Measurements from ENCODE around the gene WSCD2. TPM values are rescaled to one million over a fixed set of nuclear protein-coding genes. Genes with fewer than 3 reads are reported as not detected.

The WSCD2 gene
- polyA plus RNA-seq, 1 of the 3 experiments (the other 2 are of a cell fraction), result 0.03 TPM

GRCh38 chr12:108169708-108170107, 40.6 kb downstream of the WSCD2 start:
- H3K36me3 ChIP-seq (replicated peaks in 1 of 2; ENCODE audit: control insufficient read depth in 1 of 2, insufficient read depth in 2 of 2, low read length in 1 of 2), result no peaks in the 10 kb centered on the region
- H3K4me2 ChIP-seq, result no peak overlapping the region
- H3K4me1 ChIP-seq (ENCODE audit: control insufficient read depth in 1 of 2, insufficient read depth in 2 of 2, low read depth in 1 of 2, low read length in 1 of 2), result no peaks in the 10 kb centered on the region; a peak in 1 of 4 replicates
- H2AFZ ChIP-seq (ENCODE audit: low read depth), result no peak overlapping the region
- H3K9ac ChIP-seq, result no peak overlapping the region
- WGBS (ENCODE audit: low lambda C conversion rate), result 8% methylated on average over 2 of the region's 2 CpGs
- no peaks in the 10 kb centered on the region for H4K20me1 ChIP-seq (ENCODE audit: insufficient read depth)
- no peak for DNase-seq
- POLR2A ChIA-PET, result no interaction called here
- H3K27me3 ChIP-seq (ENCODE audit: insufficient read depth), result no peaks in the 10 kb centered on the region
- TF ChIP-seq RFX5 (IDR thresholded peaks at IDR 0.05; ENCODE audit: low read length) (no peak), USF2 (IDR thresholded peaks at IDR 0.05; ENCODE audit: borderline replicate concordance, low read depth, low read length) (no peak), ZBTB33 (IDR thresholded peaks at IDR 0.05; ENCODE audit: borderline replicate concordance, low read depth) (no peak), ELF1 (IDR thresholded peaks at IDR 0.05) (no peak), FOXM1 (IDR thresholded peaks at IDR 0.05; ENCODE audit: low read depth) (no peak), NRF1 (IDR thresholded peaks at IDR 0.05; ENCODE audit: low read depth, low read length) (no peak), YY1 (IDR thresholded peaks at IDR 0.05; ENCODE audit: low read depth) (no peak), CHD2 (IDR thresholded peaks at IDR 0.05; ENCODE audit: low read length, partially characterized antibody) (no peak), MEF2A (IDR thresholded peaks at IDR 0.05; ENCODE audit: borderline replicate concordance, low read depth) (no peak), TCF12 (IDR thresholded peaks at IDR 0.05) (no peak), USF1 (IDR thresholded peaks at IDR 0.05; ENCODE audit: borderline replicate concordance, low read depth) (no peak), RCOR1 (IDR thresholded peaks at IDR 0.05; ENCODE audit: low read length) (no peak), MAX (IDR thresholded peaks at IDR 0.05; ENCODE audit: low read depth) (no peak), POLR2AphosphoS5 (IDR thresholded peaks at IDR 0.05; ENCODE audit: low read depth, low read length) (no peak)
- no peak overlapping the region for H3K4me3 ChIP-seq (ENCODE audit: low read depth in 2 of 2, low read length in 1 of 2)
- CTCF ChIA-PET, result interaction anchor here (0.6 to 0.8 kb wide), 2 partner anchors 46 to 205 kb away, joined by 3 read pairs; no protein-coding TSS in a partner anchor
- no peaks in the 10 kb centered on the region for H3K79me2 ChIP-seq (ENCODE audit: insufficient read depth)
- no peak overlapping the region for H3K27ac ChIP-seq (ENCODE audit: low read depth in 2 of 2, low read length in 1 of 2)
- H3F3A ChIP-seq (replicated peaks; ENCODE audit: insufficient read depth), result no peaks in the 10 kb centered on the region
- H3K9me3 ChIP-seq, result no peaks in the 10 kb centered on the region
- H3K9me2 ChIP-seq, result no peaks in the 10 kb centered on the region

GRCh38 chr12:108170164-108170563, 41.1 kb downstream of the WSCD2 start:
- no peak overlapping the region for H3K4me2 ChIP-seq
- CTCF ChIA-PET, result interaction anchor here (0.8 kb wide), 1 partner anchor 45 kb away, joined by 3 read pairs; no protein-coding TSS in a partner anchor
- H3K36me3 ChIP-seq (replicated peaks in 1 of 2; ENCODE audit: control insufficient read depth in 1 of 2, insufficient read depth in 2 of 2, low read length in 1 of 2), result no peaks in the 10 kb centered on the region
- DNase-seq, result no peak
- H3K9me3 ChIP-seq, result no peaks in the 10 kb centered on the region
- H3K27me3 ChIP-seq (ENCODE audit: insufficient read depth), result no peaks in the 10 kb centered on the region
- H3K4me1 ChIP-seq (ENCODE audit: control insufficient read depth in 1 of 2, insufficient read depth in 2 of 2, low read depth in 1 of 2, low read length in 1 of 2), result peaks cover 0 to 4% of the 10 kb centered on the region in 2 experiments; a peak in 1 of 4 replicates
- H3K4me3 ChIP-seq (ENCODE audit: low read depth in 2 of 2, low read length in 1 of 2), result no peak overlapping the region
- H3K79me2 ChIP-seq (ENCODE audit: insufficient read depth), result no peaks in the 10 kb centered on the region
- H2AFZ ChIP-seq (ENCODE audit: low read depth), result no peak overlapping the region
- no peaks in the 10 kb centered on the region for H3F3A ChIP-seq (replicated peaks; ENCODE audit: insufficient read depth)
- H3K9me2 ChIP-seq, result no peaks in the 10 kb centered on the region
- 15% methylated on average over 2 of the region's 2 CpGs for WGBS (ENCODE audit: low lambda C conversion rate)
- no peaks in the 10 kb centered on the region for H4K20me1 ChIP-seq (ENCODE audit: insufficient read depth)
- POLR2A ChIA-PET, result no interaction called here
- H3K27ac ChIP-seq (ENCODE audit: low read depth in 2 of 2, low read length in 1 of 2), result no peak overlapping the region
- no peak overlapping the region for H3K9ac ChIP-seq
- TF ChIP-seq USF2 (IDR thresholded peaks at IDR 0.05; ENCODE audit: borderline replicate concordance, low read depth, low read length) (no peak), POLR2AphosphoS5 (IDR thresholded peaks at IDR 0.05; ENCODE audit: low read depth, low read length) (no peak), SIN3A (IDR thresholded peaks at IDR 0.05; ENCODE audit: borderline replicate concordance, low read depth, low read length) (no peak), TAF1 (IDR thresholded peaks at IDR 0.05; ENCODE audit: borderline replicate concordance, low read depth, low read length) (no peak), USF1 (IDR thresholded peaks at IDR 0.05; ENCODE audit: borderline replicate concordance, low read depth) (no peak), IRF3 (IDR thresholded peaks at IDR 0.05; ENCODE audit: low read depth, low read length) (no peak), TCF12 (IDR thresholded peaks at IDR 0.05) (no peak), RCOR1 (IDR thresholded peaks at IDR 0.05; ENCODE audit: low read length) (no peak), GABPA (IDR thresholded peaks at IDR 0.05; ENCODE audit: low read depth) (no peak), JUND (IDR thresholded peaks at IDR 0.05) (no peak), RXRA (IDR thresholded peaks at IDR 0.05; ENCODE audit: borderline replicate concordance, low read depth) (no peak), NRF1 (IDR thresholded peaks at IDR 0.05; ENCODE audit: low read depth, low read length) (no peak), FOSL2 (IDR thresholded peaks at IDR 0.05; ENCODE audit: borderline replicate concordance, low read depth) (no peak)

All from SK-N-SH (cell line).